Stimulated activated CD4-positive, alpha-beta T cell treated with anti-CD3 and anti-CD28 coated beads, Interleukin-12 subunit alpha, Interleukin-12 subunit beta, amount 100 ng/mL, for 4 hours (primary cell): ENCODE measurements around the gene EIF5AL1.

Experiments
- DNase-seq: peaks from one replicate; pipeline ENCODE4 v3.0.0-alpha.2; 2020

EIF5AL1 gene

GRCh38 chr10:79561257-79561656, 48.9 kb downstream of the EIF5AL1 start:
- no peak for DNase-seq

GRCh38 chr10:79562135-79562756, 49.9 kb downstream of the EIF5AL1 start:
- DNase-seq = peak; percentile 64

- no peak for DNase-seq
These were observed 51.1 kb downstream of the EIF5AL1 start for GRCh38 chr10:79563426-79563825.
